Adrenal gland (tissue), 12 donors: ENCODE measurements around the gene SYT1. TPM values are rescaled to one million over a fixed set of nuclear protein-coding genes. Genes with fewer than 3 reads are reported as not detected.

ENCODE experiments used
- DNase-seq, 7 donors: peaks; one replicate each; pipeline ENCODE4 v3.0.0-alpha.2; 2019 to 2020
- H3K27ac ChIP-seq, 5 donors: fragments of 200-600 bp; sonication (generic) in 4 of 5; 1 replicate in 3 of 5; 2 replicates in 2 of 5; pipeline versions ENCODE4 v1.5.1 to v1.8.0; 2016 to 2020; ENCODE audit warnings: mild to moderate bottlenecking in 1 of 5
- H3K27me3 ChIP-seq: fragments of 200-600 bp; 2 replicates; pipeline ENCODE4 v1.8.0; 2021
- H3K36me3 ChIP-seq, 2 donors: fragments of 200-600 bp; replicated peaks in 1 of 2; 1 replicate in 1 of 2; 2 replicates in 1 of 2; pipeline versions ENCODE4 v1.5.1 to v1.8.0; 2018 to 2022
- H3K4me1 ChIP-seq, 2 donors: fragments of 200-600 bp; replicated peaks in 1 of 2; 1 replicate in 1 of 2; 2 replicates in 1 of 2; pipeline versions ENCODE4 v1.5.1 to v1.8.0; 2018 to 2021
- H3K4me3 ChIP-seq, 4 donors: fragments of 200-600 bp; sonication (generic) in 3 of 4; one replicate each; pipeline ENCODE4 v1.5.1; 2016 to 2018
- H3K9me3 ChIP-seq, 3 donors: fragments of 200-600 bp; sonication (generic) in 1 of 3; replicated peaks in 1 of 3; 1 replicate in 2 of 3; 2 replicates in 1 of 3; pipeline versions ENCODE4 v1.5.1 to v1.8.0; 2016 to 2021
- POLR2A ChIP-seq, 2 donors: fragments of 450-650 bp; IDR thresholded peaks; one replicate each; pipeline ENCODE4 v1.6.1; 2017; ENCODE audit warnings: antibody characterized with exemption in 2 of 2, mild to moderate bottlenecking in 2 of 2, moderate library complexity in 1 of 2
- WGBS, 4 donors: extraction: QIAGEN DNeasy Blood & Tissue Kit in 2 of 4; methylation state at CpG; one replicate each; pipeline versions ENCODE4 v1.1.5 to v1.1.7; 2013 to 2017; 5-methylcytosine and 5-hydroxymethylcytosine counted together
- intact Hi-C, 2 donors: fragments of 100-400 bp; cut with DNase I; formaldehyde crosslinking; loops; one replicate each; pipeline versions ENCODE4 v1.14.1 to v1.15.0; 2022 to 2023
- polyA plus RNA-seq, 3 donors: library from polyadenylated mRNA; stranded (reverse); fragments of 200-250 nt in 2 of 3; fragments of 350-450 nt in 1 of 3; fragmentation: Illumina TruSeq in 1 of 3; extraction: RNeasy Lipid Tissue Mini Kit (QIAGEN cat#74804) in 1 of 3; gene quantifications; one replicate each; pipeline ENCODE4 v1.2.3, GENCODE V29; 2013 to 2014
- total RNA-seq, 9 donors: library from RNA; depleted of rRNA in 4 of 9; stranded (reverse); fragments of >200 nt in 4 of 9; fragments of 120-200 nt in 1 of 9; fragmentation: NEBNext Ultra II Directional in 1 of 9; extraction: Animal tissue kit (Norgen Biotek cat#: 25700) in 1 of 9; gene quantifications; one replicate each; pipeline versions ENCODE4 v1.1.0 to v1.2.4, GENCODE V29; 2013 to 2023
- TF ChIP-seq, protein P1 (sequence below), 6 experiments: fragments of 450-650 bp in 4 of 6; fragments of 200-600 bp in 2 of 6; sonication (generic) in 1 of 6; IDR thresholded peaks; 1 replicate in 5 of 6; 2 replicates in 1 of 6; pipeline versions ENCODE4 v1.5.1 to v1.8.0; 2016 to 2021; ENCODE audit warnings: antibody characterized with exemption in 6 of 6, mild to moderate bottlenecking in 2 of 6, moderate library complexity in 1 of 6
- donor health status: healthy with polysubstance abuse.
- donor health status: Bipolar disorder and iron deficiency.
- donor health status: DM: yes; HTN: yes; CAD: no.
- donor health status: DM: no; HTN: no; CAD: no.
- donor health status: DM: no; HTN: no; CAD: no.
- donor health status: DM: yes; HTN: yes; CAD: no.

SYT1 gene
- total and polyA plus RNA-seq, 12 donors, result 0.42 to 22.3 (median 4.6) TPM

DNA sequence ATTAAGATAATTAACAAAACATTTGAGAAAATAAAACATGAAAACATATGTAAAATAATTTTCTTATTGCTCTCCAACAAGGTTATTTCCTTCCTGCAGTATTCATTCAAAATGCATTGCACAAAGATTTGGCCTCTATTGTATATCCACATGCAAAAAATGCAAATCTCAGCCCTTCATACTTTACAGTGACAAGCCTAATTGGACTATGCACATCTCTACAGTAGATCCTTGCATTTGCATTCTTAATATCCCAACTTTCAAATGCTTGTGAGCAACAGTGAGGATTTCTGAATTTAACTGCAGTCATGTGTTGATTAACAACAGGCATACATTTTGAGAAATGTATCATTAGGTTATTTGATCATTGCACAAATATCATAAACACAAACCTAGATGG lies 492.5 kb downstream of the SYT1 start:
- Histone ChIP-seq H3K27ac (no peak overlapping the region), H3K4me1 (no peaks in the 10 kb centered on the region), H3K4me3 (no peak overlapping the region), H3K9me3 (no peaks in the 10 kb centered on the region), H3K36me3 (no peaks in the 10 kb centered on the region), H3K27me3 (no peaks in the 10 kb centered on the region)
- TF ChIP-seq POLR2A (IDR thresholded peaks at IDR 0.05), result no peak
- TF ChIP-seq, protein P1, sequence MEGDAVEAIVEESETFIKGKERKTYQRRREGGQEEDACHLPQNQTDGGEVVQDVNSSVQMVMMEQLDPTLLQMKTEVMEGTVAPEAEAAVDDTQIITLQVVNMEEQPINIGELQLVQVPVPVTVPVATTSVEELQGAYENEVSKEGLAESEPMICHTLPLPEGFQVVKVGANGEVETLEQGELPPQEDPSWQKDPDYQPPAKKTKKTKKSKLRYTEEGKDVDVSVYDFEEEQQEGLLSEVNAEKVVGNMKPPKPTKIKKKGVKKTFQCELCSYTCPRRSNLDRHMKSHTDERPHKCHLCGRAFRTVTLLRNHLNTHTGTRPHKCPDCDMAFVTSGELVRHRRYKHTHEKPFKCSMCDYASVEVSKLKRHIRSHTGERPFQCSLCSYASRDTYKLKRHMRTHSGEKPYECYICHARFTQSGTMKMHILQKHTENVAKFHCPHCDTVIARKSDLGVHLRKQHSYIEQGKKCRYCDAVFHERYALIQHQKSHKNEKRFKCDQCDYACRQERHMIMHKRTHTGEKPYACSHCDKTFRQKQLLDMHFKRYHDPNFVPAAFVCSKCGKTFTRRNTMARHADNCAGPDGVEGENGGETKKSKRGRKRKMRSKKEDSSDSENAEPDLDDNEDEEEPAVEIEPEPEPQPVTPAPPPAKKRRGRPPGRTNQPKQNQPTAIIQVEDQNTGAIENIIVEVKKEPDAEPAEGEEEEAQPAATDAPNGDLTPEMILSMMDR (IDR thresholded peaks at IDR 0.05), result no peak
- DNase-seq, result no peak
- intact Hi-C loops, result no loop called here

DNA sequence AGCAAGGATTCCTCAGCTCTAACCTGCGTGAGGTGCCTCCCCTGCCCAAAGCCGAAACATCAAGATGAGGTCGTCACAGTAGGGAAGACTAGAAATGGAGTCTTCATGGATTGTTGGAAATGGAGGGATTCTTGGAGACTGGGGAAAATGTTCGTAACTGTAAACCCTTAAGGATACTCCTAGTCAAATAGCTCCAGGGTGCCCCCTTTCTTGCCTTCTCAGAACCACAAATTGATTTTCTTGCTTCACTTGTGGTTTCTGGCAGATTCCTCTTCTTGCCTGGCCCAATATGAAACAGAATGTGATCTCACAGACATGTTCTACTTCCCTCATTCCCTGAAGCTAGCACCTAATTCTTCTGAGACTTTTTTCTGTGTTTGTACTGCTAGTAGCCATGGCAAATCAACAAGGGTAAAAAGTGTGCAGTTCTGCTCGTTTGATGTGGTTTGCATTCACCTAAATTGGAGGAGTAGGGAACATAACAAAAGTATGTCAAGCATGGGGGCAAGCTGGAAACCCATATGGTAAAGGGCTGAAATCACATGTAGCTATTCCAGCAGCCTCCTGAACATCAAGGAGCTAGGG lies 494.2 kb downstream of the SYT1 start:
- no peak overlapping the region for H3K27ac ChIP-seq
- no peak for DNase-seq
- WGBS, 4 donors, result 84 to 88% (median 85%) methylated on average over 5 of the region's 5 CpGs
- no peaks in the 10 kb centered on the region for H3K27me3 ChIP-seq
- no peaks in the 10 kb centered on the region for H3K36me3 ChIP-seq
- H3K4me3 ChIP-seq, result no peak overlapping the region
- no peaks in the 10 kb centered on the region for H3K9me3 ChIP-seq
- no peaks in the 10 kb centered on the region for H3K4me1 ChIP-seq
- TF ChIP-seq POLR2A (IDR thresholded peaks at IDR 0.05), result no peak
- TF ChIP-seq, protein P1 (IDR thresholded peaks at IDR 0.05), result no peak
- intact Hi-C loops, result no loop called here

DNA sequence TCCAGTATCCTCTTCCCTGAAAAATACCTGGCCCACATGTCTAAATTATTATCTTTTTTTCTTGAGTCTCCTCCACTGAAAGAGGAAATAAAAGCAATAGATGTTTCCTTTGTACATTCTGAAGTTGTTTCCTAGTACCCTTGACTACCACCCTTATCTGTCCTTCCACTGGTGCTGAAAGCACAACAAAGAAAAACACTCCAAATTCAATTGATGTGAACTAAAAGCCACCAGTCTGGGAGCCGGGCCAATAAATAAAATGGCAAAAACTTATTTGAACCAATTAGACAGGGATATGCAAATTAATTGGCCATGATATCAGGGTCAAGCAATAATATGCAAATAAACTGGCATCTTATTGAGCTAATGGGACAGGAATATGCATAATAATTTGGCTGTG lies 495.7 kb downstream of the SYT1 start:
- Histone ChIP-seq H3K27ac (no peak overlapping the region), H3K9me3 (no peaks in the 10 kb centered on the region), H3K27me3 (no peaks in the 10 kb centered on the region), H3K36me3 (no peaks in the 10 kb centered on the region), H3K4me1 (no peaks in the 10 kb centered on the region), H3K4me3 (no peak overlapping the region)
- no peak for TF ChIP-seq POLR2A (IDR thresholded peaks at IDR 0.05)
- WGBS, 4 donors, result 37 to 47% (median 43%) methylated on average over 1 of the region's 1 CpG
- intact Hi-C loops, result no loop called here
- no peak for DNase-seq

DNA sequence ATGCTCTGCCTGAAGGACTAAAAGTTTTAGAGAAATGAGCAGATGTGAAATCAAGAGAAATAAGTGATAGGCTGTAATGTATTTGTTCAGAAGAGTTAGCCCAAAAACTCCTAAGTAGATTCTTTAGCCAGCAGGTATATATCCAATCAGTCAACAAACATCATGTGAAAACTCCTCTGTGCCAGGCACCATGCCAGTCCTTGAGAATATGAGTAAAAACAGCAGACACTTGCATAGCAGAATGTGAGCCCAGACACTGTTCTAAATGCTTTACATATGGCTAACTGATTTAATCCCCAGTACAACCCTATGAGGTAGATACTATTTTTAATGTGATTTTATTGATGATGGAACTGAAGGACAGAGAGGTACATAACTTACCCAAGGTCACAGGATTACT lies 496.4 kb downstream of the SYT1 start:
- TF ChIP-seq, protein P1 (IDR thresholded peaks at IDR 0.05), result no peak
- TF ChIP-seq POLR2A (IDR thresholded peaks at IDR 0.05), result no peak
- Histone ChIP-seq H3K27ac (no peak overlapping the region), H3K36me3 (no peaks in the 10 kb centered on the region), H3K27me3 (no peaks in the 10 kb centered on the region), H3K4me1 (no peaks in the 10 kb centered on the region), H3K9me3 (no peaks in the 10 kb centered on the region), H3K4me3 (no peak overlapping the region)
- DNase-seq, result peak in 4 of 7 donors; percentile 8 to 32 (median 15)
- intact Hi-C loops, result no loop called here

DNA sequence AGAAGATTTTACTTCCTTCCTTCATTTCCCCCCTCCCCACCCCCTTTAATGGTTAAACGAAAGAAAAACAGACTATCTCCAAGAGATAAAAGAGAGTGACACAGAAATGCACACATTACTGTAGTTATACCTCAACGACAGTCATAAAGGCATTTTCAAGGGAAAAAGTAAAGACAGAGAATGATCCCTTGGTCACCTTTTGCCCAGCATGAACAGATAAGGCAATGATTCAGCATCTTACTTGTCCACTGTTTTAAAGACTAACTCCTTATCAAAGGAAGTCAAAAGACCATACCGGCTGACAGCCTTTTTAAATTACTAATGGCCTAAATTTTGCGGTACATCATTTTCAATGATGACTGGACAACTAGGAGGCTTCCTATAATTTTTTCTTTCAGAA lies 499.6 kb downstream of the SYT1 start:
- TF ChIP-seq POLR2A (IDR thresholded peaks at IDR 0.05), result no peak
- TF ChIP-seq, protein P1 (IDR thresholded peaks at IDR 0.05), result no peak
- DNase-seq, result no peak
- no peak overlapping the region for H3K27ac ChIP-seq
- H3K27me3 ChIP-seq, result no peaks in the 10 kb centered on the region
- intact Hi-C loops, result no loop called here
- H3K36me3 ChIP-seq, result no peaks in the 10 kb centered on the region
- no peak overlapping the region for H3K4me3 ChIP-seq
- no peaks in the 10 kb centered on the region for H3K9me3 ChIP-seq
- no peaks in the 10 kb centered on the region for H3K4me1 ChIP-seq
- 64 to 75% (median 70%) methylated on average over 4 of the region's 4 CpGs for WGBS, 4 donors
